Spleen (tissue), 7 donors: ENCODE results near the gene RIC8A.

Source experiments
- POLR2AphosphoS5 ChIP-seq, 3 donors: sonication (generic); formaldehyde crosslinking; IDR thresholded peaks; one replicate each; pipeline ENCODE4 v1.5.1; 2017; ENCODE audit warnings: antibody characterized with exemption in 3 of 3
- TF ChIP-seq, protein P1 (sequence below), 11 experiments: fragments of 200-600 bp in 7 of 11; fragments of 450-650 bp in 4 of 11; sonication (generic) in 4 of 11; IDR thresholded peaks in 8 of 11; conservative IDR thresholded peaks in 3 of 11; 1 replicate in 7 of 11; 2 replicates in 4 of 11; pipeline versions ENCODE4 v1.4.0 to v1.8.0; 2016 to 2021; ENCODE audit warnings: antibody characterized with exemption in 11 of 11, inconsistent platforms in 4 of 11, mild to moderate bottlenecking in 1 of 11
- donor health status: DM: no; HTN: no; CAD: no; lungs with moderate emphysema.
- donor health status: DM: no; HTN: no; CAD: no.
- donor health status: DM: no; HTN: no; CAD: no.

DNA sequence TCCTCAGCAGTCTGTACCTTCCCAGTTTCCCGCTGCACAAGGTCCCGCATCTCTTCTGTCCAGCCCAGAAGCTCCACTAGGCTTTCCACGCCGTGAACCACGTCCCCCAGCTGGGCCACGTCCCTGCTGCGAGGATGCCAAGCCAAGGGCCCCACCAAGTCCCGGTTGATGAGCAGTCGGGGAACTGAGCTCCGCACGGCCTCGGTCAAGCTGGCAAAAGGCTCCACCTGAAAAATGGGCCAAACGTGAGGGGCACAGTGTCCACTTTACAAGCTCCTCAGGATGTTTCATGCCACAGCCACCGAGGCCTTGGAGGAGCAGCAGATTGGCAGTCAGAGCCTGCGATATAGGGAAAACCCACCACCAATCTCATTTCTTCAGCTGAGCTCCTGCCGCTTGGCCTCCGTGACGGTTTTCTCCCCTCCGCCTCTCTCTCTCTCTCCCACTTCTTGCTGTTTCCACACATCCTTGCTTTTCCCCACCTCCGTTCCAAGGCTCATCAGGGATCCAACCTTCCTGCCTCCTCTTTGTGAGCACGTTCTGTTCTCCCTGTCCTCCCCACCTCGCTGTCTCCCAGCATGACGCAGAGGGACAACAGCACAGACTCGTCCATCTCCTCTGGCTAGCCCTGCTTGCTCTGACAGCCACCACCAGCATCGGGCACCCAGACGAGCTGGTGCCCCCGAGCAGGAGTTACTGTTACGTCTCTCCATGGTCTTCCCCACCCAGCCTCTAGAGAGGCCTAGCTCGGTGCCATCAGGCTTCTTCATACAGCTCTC is 11.5 kb downstream of the RIC8A start:
- TF ChIP-seq, protein P1, sequence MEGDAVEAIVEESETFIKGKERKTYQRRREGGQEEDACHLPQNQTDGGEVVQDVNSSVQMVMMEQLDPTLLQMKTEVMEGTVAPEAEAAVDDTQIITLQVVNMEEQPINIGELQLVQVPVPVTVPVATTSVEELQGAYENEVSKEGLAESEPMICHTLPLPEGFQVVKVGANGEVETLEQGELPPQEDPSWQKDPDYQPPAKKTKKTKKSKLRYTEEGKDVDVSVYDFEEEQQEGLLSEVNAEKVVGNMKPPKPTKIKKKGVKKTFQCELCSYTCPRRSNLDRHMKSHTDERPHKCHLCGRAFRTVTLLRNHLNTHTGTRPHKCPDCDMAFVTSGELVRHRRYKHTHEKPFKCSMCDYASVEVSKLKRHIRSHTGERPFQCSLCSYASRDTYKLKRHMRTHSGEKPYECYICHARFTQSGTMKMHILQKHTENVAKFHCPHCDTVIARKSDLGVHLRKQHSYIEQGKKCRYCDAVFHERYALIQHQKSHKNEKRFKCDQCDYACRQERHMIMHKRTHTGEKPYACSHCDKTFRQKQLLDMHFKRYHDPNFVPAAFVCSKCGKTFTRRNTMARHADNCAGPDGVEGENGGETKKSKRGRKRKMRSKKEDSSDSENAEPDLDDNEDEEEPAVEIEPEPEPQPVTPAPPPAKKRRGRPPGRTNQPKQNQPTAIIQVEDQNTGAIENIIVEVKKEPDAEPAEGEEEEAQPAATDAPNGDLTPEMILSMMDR (IDR thresholded peaks at IDR 0.05 in 8 of 11, conservative IDR thresholded peaks at IDR 0.05 in 3 of 11), result no peak
- TF ChIP-seq POLR2AphosphoS5 (IDR thresholded peaks at IDR 0.05), result no peak
